ENCODE results near the gene SUMO4.
"Not testable (repeated sequence)": the region's sequence is repeated elsewhere in the genome, so short reads cannot be mapped to it uniquely, and the experiment has no call there.

The SUMO4 gene

DNA sequence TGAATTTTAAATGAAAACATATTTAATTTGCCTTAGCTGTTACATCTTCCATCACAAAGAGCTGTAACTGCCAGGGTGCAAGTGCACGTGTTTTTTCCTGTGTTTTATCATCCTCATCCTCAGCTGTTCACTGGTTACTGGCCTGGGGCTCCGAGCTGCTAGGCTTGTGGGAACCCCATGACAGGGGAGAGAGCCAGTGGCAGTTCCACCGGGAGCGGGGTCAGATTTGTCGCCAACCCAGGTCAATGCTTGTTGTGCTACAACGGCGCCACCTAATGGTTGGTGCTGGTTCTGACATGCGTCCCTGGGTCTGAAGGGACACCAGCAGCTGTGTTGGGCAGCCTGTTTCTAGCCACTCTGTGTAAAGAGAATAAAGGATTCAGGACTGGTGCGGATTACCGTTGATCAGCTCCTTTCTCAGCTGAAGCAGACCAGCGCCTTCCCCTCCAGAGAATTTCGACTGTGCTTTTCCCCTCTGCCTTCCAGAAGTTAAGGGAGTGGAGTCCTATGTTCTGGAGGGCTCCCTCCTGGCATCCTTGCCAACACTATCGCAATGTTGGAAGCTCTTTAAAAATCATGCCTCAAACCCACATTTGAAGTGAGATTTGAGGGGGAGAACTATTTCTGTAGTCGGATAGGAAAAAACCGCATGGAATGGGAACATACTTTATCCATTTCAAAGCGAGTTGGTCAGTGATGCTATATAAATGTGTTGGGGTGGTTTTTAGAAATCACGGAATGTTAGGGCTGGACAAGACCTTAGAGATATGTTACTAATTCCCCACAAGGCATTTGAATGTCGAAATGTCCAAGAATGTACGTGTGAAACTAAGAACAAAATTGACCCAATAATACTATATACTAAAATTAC lies 32.1 kb downstream of the SUMO4 start:
- ATAC-seq (peak; percentile 94), DNase-seq (peak; percentile 92)
- H3K36me3 Mint-ChIP-seq (ENCODE audit: low read depth): no peaks in the 10 kb centered on the region
- H3K4me3 Mint-ChIP-seq: no peak overlapping the region
- no peaks in the 10 kb centered on the region for H3K27me3 Mint-ChIP-seq
- H3K9me3 Mint-ChIP-seq: no peaks in the 10 kb centered on the region
- peaks cover 7% of the 10 kb centered on the region for H3K4me1 Mint-ChIP-seq
- peak overlapping the region; percentile 26 for H3K27ac Mint-ChIP-seq

DNA sequence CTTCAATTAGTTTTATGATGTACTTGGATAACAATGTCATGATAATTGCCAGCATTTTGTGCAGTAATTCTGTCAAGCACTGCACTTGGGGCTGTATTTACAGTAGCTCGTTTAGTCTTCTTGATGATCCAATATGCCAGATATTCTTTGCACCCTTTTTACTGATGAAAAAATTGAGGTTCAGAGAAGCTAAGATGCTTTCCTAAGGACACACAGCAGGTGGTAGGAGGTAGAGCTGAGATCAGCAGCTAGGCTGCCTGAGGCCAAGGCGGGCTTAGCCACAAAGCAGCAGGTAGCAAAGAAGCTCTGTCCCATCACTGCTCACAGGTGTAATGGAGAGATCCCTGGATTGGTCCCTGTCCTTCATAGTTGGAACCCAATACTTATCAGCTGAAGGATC lies 33.3 kb downstream of the SUMO4 start:
- Mint-ChIP-seq H3K4me1 (peaks cover 12% of the 10 kb centered on the region), H3K27me3 (no peaks in the 10 kb centered on the region), H3K4me3 (no peak overlapping the region), H3K27ac (no peak overlapping the region), H3K9me3 (no peaks in the 10 kb centered on the region), H3K36me3 (ENCODE audit: low read depth) (no peaks in the 10 kb centered on the region)
- ATAC-seq (no peak), DNase-seq (no peak)

DNA sequence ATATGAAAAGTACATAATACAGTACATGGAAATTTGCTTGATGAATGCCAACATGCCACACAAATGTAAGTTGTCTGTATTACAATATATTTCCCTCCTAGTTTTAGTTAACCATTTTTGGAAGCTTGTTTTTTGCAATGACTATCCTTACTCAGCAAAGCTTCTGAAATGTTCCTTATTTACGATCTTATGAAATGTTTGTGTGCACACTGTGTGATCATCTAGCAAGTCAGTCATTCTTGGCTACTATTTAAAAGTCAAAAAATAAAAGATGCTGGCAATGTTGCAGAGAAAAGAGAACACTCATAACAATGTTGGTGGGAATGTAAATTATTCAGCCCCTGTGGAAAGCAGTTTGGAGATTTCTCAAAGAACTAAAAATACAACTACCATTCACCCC lies 33.8 kb downstream of the SUMO4 start:
- Mint-ChIP-seq H3K36me3 (ENCODE audit: low read depth) (no peaks in the 10 kb centered on the region), H3K9me3 (no peaks in the 10 kb centered on the region), H3K27me3 (no peaks in the 10 kb centered on the region), H3K27ac (no peak overlapping the region), H3K4me3 (no peak overlapping the region), H3K4me1 (peaks cover 14% of the 10 kb centered on the region)
- no peak for ATAC-seq
- DNase-seq: no peak

DNA sequence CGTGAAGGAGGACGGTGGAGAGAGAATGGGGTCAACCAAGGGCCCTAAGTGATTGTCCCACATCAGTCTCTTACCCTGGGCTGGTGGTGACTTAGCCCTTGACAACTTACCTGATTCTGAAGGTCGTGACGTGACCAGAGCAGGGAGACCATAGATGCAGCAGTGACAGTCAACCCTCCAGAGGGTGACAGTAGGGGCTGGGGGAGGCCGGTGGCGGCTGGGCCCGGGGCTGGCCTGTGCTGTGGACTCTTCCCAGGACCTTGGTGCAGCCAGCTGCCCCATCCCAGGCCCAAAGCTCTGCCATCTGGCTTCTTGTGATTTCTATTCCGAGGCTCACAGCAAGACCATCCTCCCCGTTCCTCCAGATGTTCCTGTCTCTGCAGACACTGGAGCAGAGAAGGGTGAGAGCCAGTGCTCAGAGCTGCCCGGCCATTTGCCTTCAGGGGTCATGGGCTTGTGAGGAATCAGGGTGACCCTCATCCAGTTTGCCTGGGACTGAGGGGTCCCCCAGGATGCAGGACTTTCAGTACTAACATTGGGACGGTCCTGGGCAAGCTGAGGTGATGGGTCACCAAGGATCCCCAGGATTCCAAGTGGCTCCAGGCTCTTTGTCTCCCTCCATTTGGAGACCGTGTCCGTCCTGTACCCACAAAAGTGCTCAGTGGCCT lies 36.0 kb downstream of the SUMO4 start:
- H3K4me1 Mint-ChIP-seq: peaks cover 19% of the 10 kb centered on the region
- H3K36me3 Mint-ChIP-seq (ENCODE audit: low read depth): no peaks in the 10 kb centered on the region
- DNase-seq: no peak
- H3K27me3 Mint-ChIP-seq: no peaks in the 10 kb centered on the region
- H3K27ac Mint-ChIP-seq: no peak overlapping the region
- no peaks in the 10 kb centered on the region for H3K9me3 Mint-ChIP-seq
- no peak for ATAC-seq
- H3K4me3 Mint-ChIP-seq: no peak overlapping the region

DNA sequence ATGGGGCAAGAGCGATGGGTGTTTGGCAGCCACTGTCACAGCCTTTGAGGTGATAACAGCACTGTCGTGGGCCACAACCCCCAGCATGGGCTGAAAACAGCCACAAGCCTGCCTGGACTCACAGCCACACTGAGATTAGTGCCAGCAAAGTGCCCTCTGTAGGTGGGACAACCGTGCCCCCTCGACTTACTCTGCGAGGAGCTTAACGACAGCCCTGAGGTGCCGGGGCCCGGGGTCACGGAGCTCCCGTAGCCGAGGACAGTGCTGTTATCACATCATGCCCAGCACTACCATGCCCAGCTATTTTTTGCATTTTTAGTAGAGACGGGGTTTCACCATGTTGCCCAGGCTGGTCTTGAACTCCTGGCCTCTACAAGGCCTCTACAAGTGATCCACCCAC lies 36.6 kb downstream of the SUMO4 start:
- no peaks in the 10 kb centered on the region for H3K9me3 Mint-ChIP-seq
- ATAC-seq (no peak), DNase-seq (no peak)
- peaks cover 19% of the 10 kb centered on the region for H3K4me1 Mint-ChIP-seq
- H3K27me3 Mint-ChIP-seq: no peaks in the 10 kb centered on the region
- no peaks in the 10 kb centered on the region for H3K36me3 Mint-ChIP-seq (ENCODE audit: low read depth)
- no peak overlapping the region for H3K27ac Mint-ChIP-seq
- H3K4me3 Mint-ChIP-seq: no peak overlapping the region

DNA sequence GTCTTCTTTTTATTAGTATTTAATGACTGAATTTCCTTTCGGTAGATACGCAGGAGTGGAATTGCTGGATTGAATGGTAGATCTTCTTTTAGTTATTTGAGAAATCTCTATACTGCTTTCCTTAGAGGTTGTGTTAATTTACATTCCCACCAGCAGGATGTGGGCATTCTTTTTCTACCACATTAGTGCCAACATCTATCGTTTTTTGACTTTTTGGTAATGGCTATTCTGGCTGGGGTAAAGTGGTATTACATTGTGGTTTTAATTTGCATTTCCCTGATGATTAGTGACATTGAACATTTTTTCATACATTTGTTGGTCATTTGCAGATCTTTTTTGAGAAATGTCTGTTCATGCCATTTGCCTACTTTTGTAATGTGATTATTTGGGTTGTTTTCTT lies 37.1 kb downstream of the SUMO4 start:
- H3K9me3 Mint-ChIP-seq: no peaks in the 10 kb centered on the region
- ATAC-seq: no peak
- H3K36me3 Mint-ChIP-seq (ENCODE audit: low read depth): no peaks in the 10 kb centered on the region
- no peak for DNase-seq
- H3K27ac Mint-ChIP-seq: no peak overlapping the region
- H3K4me1 Mint-ChIP-seq: peaks cover 15% of the 10 kb centered on the region
- H3K27me3 Mint-ChIP-seq: no peaks in the 10 kb centered on the region
- H3K4me3 Mint-ChIP-seq: no peak overlapping the region

DNA sequence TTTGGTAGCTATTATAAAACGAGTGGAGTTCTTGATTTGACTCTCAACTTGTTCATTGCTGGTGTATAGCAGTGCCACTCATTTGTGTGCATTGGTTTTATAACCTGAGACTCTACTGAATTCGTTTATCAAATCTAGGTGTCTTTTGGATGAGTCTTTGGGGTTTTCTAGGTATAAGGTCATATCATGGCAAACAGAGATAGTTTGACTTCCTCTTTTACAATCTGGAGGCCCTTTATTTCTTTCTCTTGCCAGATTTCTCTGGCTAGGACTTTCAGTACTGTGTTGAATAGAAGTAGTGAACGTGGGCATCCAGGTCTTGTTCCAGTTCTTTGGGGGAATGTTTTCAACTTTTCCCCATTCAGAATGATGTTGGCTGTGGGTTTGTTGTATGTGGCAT lies 38.8 kb downstream of the SUMO4 start:
- DNase-seq (no peak), ATAC-seq (no peak)
- Mint-ChIP-seq H3K27me3 (no peaks in the 10 kb centered on the region), H3K36me3 (ENCODE audit: low read depth) (no peaks in the 10 kb centered on the region), H3K4me3 (no peak overlapping the region), H3K4me1 (peaks cover 15% of the 10 kb centered on the region), H3K9me3 (no peaks in the 10 kb centered on the region), H3K27ac (no peak overlapping the region)

DNA sequence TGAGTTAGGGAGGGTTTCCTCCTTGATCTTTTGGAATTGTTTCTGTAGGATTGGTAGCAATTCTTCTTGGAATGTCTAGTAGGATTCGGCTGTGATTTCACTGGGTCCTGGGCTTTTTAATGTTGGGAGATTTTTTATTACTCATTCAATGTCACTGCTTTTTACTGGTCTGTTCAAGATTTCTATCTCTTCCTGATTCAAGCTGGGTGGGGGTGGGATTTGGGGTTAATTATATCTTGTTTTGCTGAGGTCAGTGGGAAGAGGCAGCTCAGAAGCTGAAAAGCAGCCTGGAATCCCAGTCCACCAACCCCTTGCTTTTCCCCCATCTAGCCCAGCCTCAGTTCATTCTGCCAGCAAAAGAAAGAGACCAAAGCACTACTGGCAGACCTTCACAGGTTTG lies 39.6 kb downstream of the SUMO4 start:
- H3K4me3 Mint-ChIP-seq: no peak overlapping the region
- no peak overlapping the region for H3K27ac Mint-ChIP-seq
- H3K9me3 Mint-ChIP-seq: no peaks in the 10 kb centered on the region
- no peaks in the 10 kb centered on the region for H3K36me3 Mint-ChIP-seq (ENCODE audit: low read depth)
- DNase-seq: no peak
- no peak for ATAC-seq
- peaks cover 15% of the 10 kb centered on the region for H3K4me1 Mint-ChIP-seq
- no peaks in the 10 kb centered on the region for H3K27me3 Mint-ChIP-seq

DNA sequence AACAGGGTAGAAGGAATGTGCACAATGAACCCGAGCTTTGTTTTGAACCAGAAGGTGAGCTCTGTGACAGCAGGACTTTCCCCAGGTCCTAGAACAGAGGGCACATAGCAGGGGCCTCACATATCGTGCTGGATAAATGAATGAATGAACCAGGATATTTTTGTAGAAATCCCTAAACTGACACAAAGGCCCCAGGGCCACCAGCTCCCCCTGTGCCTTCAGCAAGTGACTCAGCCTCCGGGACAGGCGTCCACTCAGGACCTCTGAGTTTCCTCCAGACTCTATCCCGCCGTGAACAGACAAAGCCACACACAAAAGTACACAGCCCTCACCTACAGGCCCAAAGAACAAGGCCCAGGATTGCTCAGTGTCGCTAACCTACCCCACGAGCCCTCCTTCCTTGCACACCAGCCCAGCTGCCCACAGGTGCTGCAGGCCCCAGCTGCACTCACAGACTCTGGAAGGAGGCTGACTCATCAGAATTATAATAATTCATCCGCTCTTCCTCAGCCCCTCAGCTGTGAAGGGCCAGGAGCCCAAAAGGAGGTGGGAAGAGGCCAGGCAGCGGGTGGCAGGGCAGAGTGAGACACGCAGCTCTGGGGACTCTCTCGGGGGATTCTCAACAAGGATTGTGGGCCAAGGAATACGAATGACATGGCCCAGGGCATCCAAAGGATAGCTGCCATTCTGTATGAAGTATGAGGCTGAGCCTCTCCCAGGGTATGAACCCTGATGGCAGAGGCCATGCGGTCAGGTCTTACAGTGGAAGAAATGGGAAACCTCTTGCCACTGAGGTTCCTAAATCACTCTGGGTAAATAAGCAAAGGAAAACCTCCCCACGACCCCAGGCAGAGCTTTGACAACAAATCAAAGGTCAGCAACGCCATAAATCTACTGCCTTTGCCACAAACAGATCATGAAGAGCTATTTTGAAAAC lies 40.9 kb downstream of the SUMO4 start:
- Mint-ChIP-seq H3K36me3 (ENCODE audit: low read depth) (no peaks in the 10 kb centered on the region), H3K27me3 (no peaks in the 10 kb centered on the region), H3K9me3 (no peaks in the 10 kb centered on the region), H3K4me3 (no peak overlapping the region), H3K4me1 (peaks cover 21% of the 10 kb centered on the region), H3K27ac (no peak overlapping the region)
- DNase-seq (no peak), ATAC-seq (no peak)

DNA sequence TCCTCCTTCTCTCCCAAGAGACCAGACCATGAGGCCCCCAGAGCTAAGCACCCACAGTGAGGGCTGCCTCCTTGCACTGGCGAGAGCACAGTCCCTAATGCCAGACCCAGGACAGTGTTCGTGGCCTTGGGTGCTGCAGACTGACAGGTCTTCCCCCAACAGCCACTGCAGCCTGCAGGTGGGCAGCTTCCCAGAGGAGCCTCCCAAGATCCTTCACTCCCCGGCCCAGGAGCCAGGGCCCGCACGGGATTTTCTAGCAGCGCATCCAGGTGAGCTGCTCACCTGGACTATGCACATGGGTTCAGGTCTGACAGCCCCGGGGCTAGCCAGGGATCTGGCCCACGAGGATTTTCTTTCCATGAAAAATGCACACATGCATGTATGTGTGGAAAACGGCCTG lies 41.7 kb downstream of the SUMO4 start:
- Mint-ChIP-seq H3K4me1 (peaks cover 21% of the 10 kb centered on the region), H3K36me3 (ENCODE audit: low read depth) (no peaks in the 10 kb centered on the region), H3K27ac (no peak overlapping the region), H3K9me3 (no peaks in the 10 kb centered on the region), H3K4me3 (no peak overlapping the region), H3K27me3 (no peaks in the 10 kb centered on the region)
- DNase-seq: no peak
- ATAC-seq: no peak

DNA sequence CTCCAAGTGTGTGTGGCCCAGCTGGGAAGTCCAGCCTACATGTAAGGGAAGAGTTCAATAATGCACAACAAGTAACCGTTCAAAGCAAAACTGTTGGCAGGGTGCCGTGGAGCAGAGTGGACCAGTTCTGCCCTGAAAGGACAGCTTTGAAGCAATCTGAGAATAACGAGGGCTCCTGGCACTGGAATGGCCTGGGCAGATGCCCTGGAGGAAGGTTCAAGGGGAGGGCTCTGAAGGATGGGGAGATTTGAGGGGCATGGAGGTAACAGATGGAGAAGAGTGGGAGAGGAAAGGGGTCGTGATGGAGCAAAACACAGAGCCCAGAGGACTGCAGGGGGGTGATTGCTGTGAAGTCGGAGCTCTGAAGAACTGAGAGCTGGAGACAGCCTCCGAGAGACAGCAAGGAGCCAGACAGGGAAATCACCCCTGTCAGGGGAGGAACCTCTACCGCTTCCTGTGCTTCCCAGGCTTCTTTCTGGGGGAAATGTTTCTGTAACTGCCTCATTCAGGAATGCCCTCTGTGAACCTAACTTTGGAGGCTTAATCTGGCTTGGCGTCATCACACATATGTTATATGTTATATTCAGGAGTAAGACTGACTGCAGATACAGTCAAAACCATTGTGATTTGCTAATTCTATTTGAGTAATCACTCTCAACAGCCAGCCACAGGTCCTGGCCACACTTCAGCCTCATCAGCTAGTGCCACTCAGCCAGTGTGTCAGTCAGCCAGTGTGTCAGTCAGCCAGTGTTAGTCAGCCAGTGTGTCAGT lies 43.5 kb downstream of the SUMO4 start:
- no peaks in the 10 kb centered on the region for H3K27me3 Mint-ChIP-seq
- no peak overlapping the region for H3K4me3 Mint-ChIP-seq
- DNase-seq (no peak), ATAC-seq (peak; percentile 39)
- H3K36me3 Mint-ChIP-seq (ENCODE audit: low read depth): peaks cover 4% of the 10 kb centered on the region
- peaks cover 14% of the 10 kb centered on the region for H3K4me1 Mint-ChIP-seq
- H3K9me3 Mint-ChIP-seq: no peaks in the 10 kb centered on the region
- no peak overlapping the region for H3K27ac Mint-ChIP-seq

DNA sequence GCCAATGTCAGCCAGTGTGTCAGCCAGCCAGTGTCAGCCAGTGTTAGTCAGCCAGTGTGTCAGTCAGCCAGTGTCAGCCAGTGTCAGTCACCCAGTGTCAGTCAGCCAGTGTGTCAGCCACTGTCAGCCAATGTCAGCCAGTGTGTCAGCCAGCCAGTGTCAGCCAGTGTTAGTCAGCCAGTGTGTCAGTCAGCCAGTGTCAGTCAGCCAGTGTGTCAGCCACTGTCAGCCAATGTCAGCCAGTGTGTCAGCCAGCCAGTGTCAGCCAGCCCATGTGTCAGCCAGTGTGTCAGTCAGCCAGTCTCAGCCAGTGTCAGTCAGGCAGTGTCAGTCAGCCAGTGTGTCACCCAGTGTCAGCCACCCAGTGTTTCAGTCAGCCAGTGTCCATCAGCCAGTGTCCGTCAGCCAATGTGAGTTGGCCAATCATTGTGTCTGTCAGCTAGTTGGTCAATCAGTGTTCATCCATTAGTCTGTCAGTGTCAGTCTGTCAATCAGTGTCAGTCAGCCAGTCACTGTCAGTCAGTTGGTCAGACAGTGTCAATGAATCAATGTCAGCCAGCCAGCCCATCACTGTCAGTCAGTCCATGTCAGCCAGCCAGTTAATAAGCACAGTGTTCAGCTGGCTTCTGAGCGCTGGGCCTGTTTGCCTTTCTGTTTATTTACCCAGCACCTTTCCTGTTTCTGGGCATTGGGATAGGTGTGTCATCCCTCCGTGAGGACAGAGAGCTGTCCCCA lies 44.5 kb downstream of the SUMO4 start:
- ATAC-seq: peak; percentile 12
- H3K27me3 Mint-ChIP-seq; DNase-seq; H3K36me3 Mint-ChIP-seq (ENCODE audit: low read depth); H3K27ac Mint-ChIP-seq; H3K4me1 Mint-ChIP-seq; H3K9me3 Mint-ChIP-seq; H3K4me3 Mint-ChIP-seq: not testable (repeated sequence)

DNA sequence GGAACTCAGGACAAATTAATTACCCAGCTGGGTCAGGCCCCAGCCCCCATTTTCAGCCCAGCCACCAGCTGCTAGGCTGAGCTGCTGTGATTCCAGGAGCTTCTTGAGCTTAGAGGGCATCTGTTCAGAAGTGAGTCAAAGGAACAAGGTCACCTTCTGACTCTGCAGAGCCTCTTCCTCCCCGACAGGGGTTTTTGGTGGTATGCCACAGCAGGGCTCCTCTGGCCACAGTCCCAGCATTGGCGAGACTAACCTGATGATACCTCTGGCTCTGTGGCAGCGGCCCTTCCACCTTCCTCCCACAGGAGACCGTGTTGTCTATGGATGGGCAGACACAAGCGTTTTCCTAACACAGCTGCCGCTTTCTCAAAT lies 45.0 kb downstream of the SUMO4 start:
- Mint-ChIP-seq H3K9me3 (no peaks in the 10 kb centered on the region), H3K4me1 (peaks cover 5% of the 10 kb centered on the region), H3K4me3 (no peak overlapping the region), H3K36me3 (ENCODE audit: low read depth) (peaks cover 4% of the 10 kb centered on the region), H3K27ac (no peak overlapping the region), H3K27me3 (peaks cover 1% of the 10 kb centered on the region)
- DNase-seq (no peak), ATAC-seq (peak; percentile 63)

Measured in activated naive CD8-positive, alpha-beta T cell treated with anti-CD3 and anti-CD28 coated beads, Interleukin-2, amount 50 U/mL, for 24 hours (primary cell).